Measurements from ENCODE around the gene LRTM2. TPM values are rescaled to one million over a fixed set of nuclear protein-coding genes. Genes with fewer than 3 reads are reported as not detected.

Gene LRTM2
- polyA plus RNA-seq, 1 donor (not counting 4 experiments of a cell fraction or from before 2014, with no cell fraction given) = not detected

GRCh38 chr12:1842183-1842904 is 22.0 kb downstream of the LRTM2 start:
- Histone ChIP-seq H3K9me3 (ENCODE audit: control insufficient read depth, low read depth, low read length) (no peaks in the 10 kb centered on the region), H3K9me1 (ENCODE audit: control insufficient read depth, extremely low read depth, insufficient read depth, low read length) (no peaks in the 10 kb centered on the region), H3K9ac (ENCODE audit: control insufficient read depth, extremely low read depth, insufficient read depth, low read length) (no peak overlapping the region), H3K27me3 (ENCODE audit: control insufficient read depth, extremely low read depth, insufficient read depth, low read length) (peaks cover 41% of the 10 kb centered on the region), H3K4me3 (ENCODE audit: control insufficient read depth in 2 of 3, extremely low read depth in 1 of 3, insufficient read depth in 2 of 3, low read depth in 1 of 3, low read length in 3 of 3) (no peak overlapping the region), H3K4me2 (ENCODE audit: control insufficient read depth, extremely low read depth, insufficient read depth, low read depth, low read length) (no peak overlapping the region), H3K27ac (ENCODE audit: control insufficient read depth, insufficient read depth, low read length) (no peak overlapping the region), H3K36me3 (ENCODE audit: control insufficient read depth in 2 of 2, extremely low read depth in 1 of 2, insufficient read depth in 2 of 2, low read length in 2 of 2) (no peaks in the 10 kb centered on the region), H4K20me1 (ENCODE audit: control insufficient read depth, extremely low read depth, insufficient read depth, low read length) (no peaks in the 10 kb centered on the region), H3K4me1 (ENCODE audit: control insufficient read depth, extremely low read depth, insufficient read depth, low read length) (no peaks in the 10 kb centered on the region), H3K79me2 (ENCODE audit: control insufficient read depth, insufficient read depth, low read length) (no peaks in the 10 kb centered on the region), H2AFZ (ENCODE audit: control insufficient read depth, low read length) (no peak overlapping the region)
- dilution Hi-C loops (cut with MboI; ENCODE audit: extremely low pct_ligation_motif_present, low sequenced_read_pairs) = no loop called here
- TF ChIP-seq CTCF (optimal IDR thresholded peaks at IDR 0.05 in 1 of 3, IDR thresholded peaks at IDR 0.05 in 1 of 3, conservative IDR thresholded peaks at IDR 0.05 in 1 of 3; ENCODE audit: extremely low read depth in 1 of 3, insufficient read depth in 2 of 3, low read length in 3 of 3) (no peak), EZH2 (IDR thresholded peaks at IDR 0.05; ENCODE audit: low read length) (no peak)
- DNase-seq (ENCODE audit: low read depth, low spot score) (no peak), FAIRE-seq (no peak)

GRCh38 chr12:1842905-1843640 is 22.7 kb downstream of the LRTM2 start:
- no peak for FAIRE-seq

More at GRCh38 chr12:1842905-1843640, 22.7 kb downstream of the LRTM2 start:
- Histone ChIP-seq H3K4me1 (ENCODE audit: control insufficient read depth, extremely low read depth, insufficient read depth, low read length) (no peaks in the 10 kb centered on the region), H3K4me3 (ENCODE audit: control insufficient read depth in 2 of 3, extremely low read depth in 1 of 3, insufficient read depth in 2 of 3, low read depth in 1 of 3, low read length in 3 of 3) (no peak overlapping the region), H3K27ac (ENCODE audit: control insufficient read depth, insufficient read depth, low read length) (no peak overlapping the region), H3K79me2 (ENCODE audit: control insufficient read depth, insufficient read depth, low read length) (no peaks in the 10 kb centered on the region), H3K9me1 (ENCODE audit: control insufficient read depth, extremely low read depth, insufficient read depth, low read length) (no peaks in the 10 kb centered on the region), H3K27me3 (ENCODE audit: control insufficient read depth, extremely low read depth, insufficient read depth, low read length) (peaks cover 40% of the 10 kb centered on the region), H3K4me2 (ENCODE audit: control insufficient read depth, extremely low read depth, insufficient read depth, low read depth, low read length) (no peak overlapping the region), H3K9ac (ENCODE audit: control insufficient read depth, extremely low read depth, insufficient read depth, low read length) (no peak overlapping the region), H2AFZ (ENCODE audit: control insufficient read depth, low read length) (no peak overlapping the region), H3K9me3 (ENCODE audit: control insufficient read depth, low read depth, low read length) (no peaks in the 10 kb centered on the region), H4K20me1 (ENCODE audit: control insufficient read depth, extremely low read depth, insufficient read depth, low read length) (no peaks in the 10 kb centered on the region), H3K36me3 (ENCODE audit: control insufficient read depth in 2 of 2, extremely low read depth in 1 of 2, insufficient read depth in 2 of 2, low read length in 2 of 2) (no peaks in the 10 kb centered on the region)
- dilution Hi-C loops (cut with MboI; ENCODE audit: extremely low pct_ligation_motif_present, low sequenced_read_pairs) = no loop called here
- TF ChIP-seq CTCF (optimal IDR thresholded peaks at IDR 0.05 in 1 of 3, IDR thresholded peaks at IDR 0.05 in 1 of 3, conservative IDR thresholded peaks at IDR 0.05 in 1 of 3; ENCODE audit: extremely low read depth in 1 of 3, insufficient read depth in 2 of 3, low read length in 3 of 3) = no peak
- no peak for TF ChIP-seq EZH2 (IDR thresholded peaks at IDR 0.05; ENCODE audit: low read length)
- DNase-seq (ENCODE audit: low read depth, low spot score) = no peak
